ENCODE data around the gene CCDC30.

The CCDC30 gene

DNA sequence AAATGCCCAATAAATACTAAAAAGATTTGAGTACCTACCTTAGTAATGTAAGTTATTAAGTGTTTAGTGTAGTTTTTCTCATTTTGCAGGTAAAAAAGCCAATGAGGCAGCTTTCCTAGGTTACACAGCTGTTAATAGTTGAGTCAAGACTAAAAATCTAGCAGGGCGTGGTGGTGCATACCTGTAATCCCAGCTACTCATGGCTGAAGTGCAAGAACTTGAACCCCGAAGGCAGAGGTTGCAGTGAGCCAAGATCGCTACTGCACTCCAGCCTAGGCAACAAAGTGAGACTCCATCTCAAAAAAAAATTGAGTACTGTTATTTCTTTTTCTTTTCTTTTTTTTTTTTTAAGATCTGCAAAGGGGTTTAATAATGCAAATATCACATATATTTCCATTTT is 226.8 kb downstream of the CCDC30 start:
- DNase-seq (ENCODE audit: low read depth) = no peak
- no peak for TF ChIP-seq CTCF (conservative IDR thresholded peaks at IDR 0.05; ENCODE audit: low read length)
- H3K4me3 ChIP-seq (ENCODE audit: low read length) = no peak overlapping the region

DNA sequence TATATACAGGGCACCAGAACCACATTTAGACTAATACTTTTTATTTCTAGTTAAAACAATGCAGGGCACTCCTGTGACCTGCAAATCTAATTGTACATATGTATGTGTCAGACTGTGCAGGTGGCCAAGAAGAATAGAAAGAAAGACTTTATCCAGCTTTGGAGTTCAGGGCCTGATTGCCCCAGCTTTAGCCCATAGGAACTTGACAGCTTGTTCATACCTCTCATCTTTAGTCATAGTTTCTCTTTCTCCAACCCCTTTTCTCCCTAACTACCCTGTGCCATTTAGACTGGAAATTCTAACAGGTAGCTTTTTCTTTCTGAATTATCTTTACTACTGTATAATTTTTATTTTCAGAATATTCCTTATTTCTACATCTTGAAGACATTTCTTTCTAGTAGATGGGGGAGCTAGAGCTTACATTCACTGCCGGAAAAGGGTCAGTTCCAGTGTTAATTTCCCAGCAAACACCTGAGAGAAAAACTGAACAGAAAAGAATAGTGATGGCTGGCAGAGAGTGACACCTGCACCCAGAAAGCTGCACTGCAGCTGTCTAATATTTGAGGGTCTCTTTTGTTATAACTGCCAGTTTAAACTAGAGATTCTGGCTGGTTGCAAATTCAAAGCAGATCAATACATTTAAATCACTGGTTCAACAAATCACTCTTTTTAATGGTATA is 227.5 kb downstream of the CCDC30 start:
- TF ChIP-seq CTCF (conservative IDR thresholded peaks at IDR 0.05; ENCODE audit: low read length) = no peak
- H3K4me3 ChIP-seq (ENCODE audit: low read length) = no peak overlapping the region
- no peak for DNase-seq (ENCODE audit: low read depth)

- no peak for DNase-seq (ENCODE audit: low read depth)
- no peak overlapping the region for H3K4me3 ChIP-seq (ENCODE audit: low read length)
- TF ChIP-seq CTCF (conservative IDR thresholded peaks at IDR 0.05; ENCODE audit: low read length) = no peak
Measured at GRCh38 chr1:42691157-42691498, 228.0 kb downstream of the CCDC30 start.

DNA sequence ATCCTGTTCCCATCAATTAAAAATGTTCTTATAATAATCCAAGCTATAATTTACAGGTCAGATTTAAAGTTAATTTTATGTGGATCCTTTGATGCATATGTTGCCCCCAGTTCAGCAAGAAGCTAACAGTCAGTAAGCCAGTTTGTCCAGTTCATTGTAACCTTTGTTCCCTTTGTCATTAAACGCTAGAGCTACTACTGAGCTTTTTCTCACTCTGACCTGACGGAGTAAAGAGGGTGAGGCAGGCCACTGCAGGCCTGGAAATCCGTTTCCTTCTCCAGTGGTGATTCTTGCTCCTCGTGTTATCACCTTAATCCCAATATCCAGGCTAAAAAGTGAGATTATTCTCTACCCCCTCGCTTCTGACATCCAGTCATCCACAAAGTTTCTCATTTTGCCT is 229.4 kb downstream of the CCDC30 start:
- TF ChIP-seq CTCF (conservative IDR thresholded peaks at IDR 0.05; ENCODE audit: low read length) = no peak
- no peak for DNase-seq (ENCODE audit: low read depth)
- no peak overlapping the region for H3K4me3 ChIP-seq (ENCODE audit: low read length)

- TF ChIP-seq CTCF (conservative IDR thresholded peaks at IDR 0.05; ENCODE audit: low read length) = no peak
- no peak overlapping the region for H3K4me3 ChIP-seq (ENCODE audit: low read length)
- no peak for DNase-seq (ENCODE audit: low read depth)
Measured at GRCh38 chr1:42692911-42693310, 229.8 kb downstream of the CCDC30 start.

DNA sequence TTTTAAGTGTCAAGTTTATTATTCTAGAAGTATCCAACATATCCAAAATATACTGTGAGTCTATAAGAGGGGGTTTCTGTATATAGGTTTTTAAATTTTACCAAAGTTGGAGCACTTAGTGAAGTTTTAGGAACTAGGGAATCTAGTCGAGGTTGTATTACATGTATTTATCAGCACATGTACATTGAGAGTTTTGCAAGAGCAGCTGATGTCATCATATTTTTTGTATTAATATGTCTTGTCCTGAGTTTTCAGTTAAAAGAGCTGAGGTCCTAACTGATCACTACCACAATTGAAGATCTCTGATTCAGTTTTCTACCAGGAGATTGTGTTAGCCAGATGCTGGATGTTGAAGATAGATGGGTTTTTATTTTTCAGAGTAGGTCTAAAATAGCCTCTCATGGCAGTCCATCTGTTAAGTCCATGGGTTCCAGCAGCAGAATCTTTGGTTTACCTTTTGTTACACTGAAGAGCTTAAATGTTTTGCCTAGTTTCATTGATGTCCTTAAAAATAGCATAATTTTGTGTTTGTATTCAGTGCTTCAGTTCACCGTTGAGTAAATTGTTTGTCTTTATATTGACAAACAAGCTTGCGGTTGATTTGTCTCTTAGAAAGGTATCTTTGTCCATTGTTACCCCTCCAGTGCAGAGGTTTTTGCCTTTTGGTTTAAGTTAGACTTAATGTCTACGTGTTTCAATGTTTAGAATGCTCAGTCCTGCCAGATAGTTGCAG is 235.2 kb downstream of the CCDC30 start:
- DNase-seq (ENCODE audit: low read depth) = no peak
- no peak for TF ChIP-seq CTCF (conservative IDR thresholded peaks at IDR 0.05; ENCODE audit: low read length)
- H3K4me3 ChIP-seq (ENCODE audit: low read length) = no peak overlapping the region

DNA sequence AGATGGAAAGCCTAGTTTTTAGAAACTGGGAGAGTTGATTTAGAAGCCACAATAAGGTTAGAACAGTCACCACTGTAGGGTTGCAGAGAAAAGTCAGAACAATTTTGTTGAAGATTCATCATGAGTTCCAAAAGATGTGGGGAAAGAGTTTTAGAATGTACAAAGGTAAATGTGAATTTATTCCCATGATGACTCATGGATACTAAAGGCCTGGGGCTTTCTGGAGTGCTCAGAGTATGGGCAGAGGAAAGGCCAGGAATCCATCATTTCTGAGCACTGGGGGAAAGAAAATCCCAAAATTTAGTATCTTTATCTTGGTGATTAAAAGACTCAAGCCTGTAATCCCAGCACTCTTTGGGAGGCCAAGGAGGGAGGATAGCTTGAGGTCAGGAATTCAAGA is 236.9 kb downstream of the CCDC30 start:
- TF ChIP-seq CTCF (conservative IDR thresholded peaks at IDR 0.05; ENCODE audit: low read length) = no peak
- DNase-seq (ENCODE audit: low read depth) = no peak
- H3K4me3 ChIP-seq (ENCODE audit: low read length) = no peak overlapping the region

Data from AG10803 (cell line).